Renal cortex interstitium (tissue), 11 donors: ENCODE data around the gene CUL3. TPM values are rescaled to one million over a fixed set of nuclear protein-coding genes. Genes with fewer than 3 reads are reported as not detected.
A peak's percentile ranks its signal among the peaks of the same experiment; 100 is the strongest.
"Not testable (repeated sequence)": the region's sequence is repeated elsewhere in the genome, so short reads cannot be mapped to it uniquely, and the experiment has no call there.

ENCODE experiments used
- DNase-seq, 11 donors: peaks; one replicate each; pipeline ENCODE4 v3.0.0-alpha.2; 2013; ENCODE audit warnings: low read depth in 9 of 11, low spot score in 4 of 11; ENCODE audit errors: extremely low read depth in 1 of 11
- polyA plus RNA-seq, 3 donors: library from polyadenylated mRNA; unstranded; fragments of 120-200 nt; gene quantifications; one replicate each; pipeline ENCODE4 v1.2.1, GENCODE V29; 2013; ENCODE audit not compliant: insufficient read length in 3 of 3

Gene CUL3
- polyA plus RNA-seq, 3 donors: 99.4 to 147 (median 116) TPM

GRCh38 chr2:224517963-224518362, 67.2 kb downstream of the CUL3 start:
- DNase-seq: no peak

GRCh38 chr2:224516393-224516792, 68.8 kb downstream of the CUL3 start:
- not testable (repeated sequence) for DNase-seq

GRCh38 chr2:224513991-224514390, 71.2 kb downstream of the CUL3 start:
- no peak for DNase-seq

- DNase-seq: no peak
Observed at GRCh38 chr2:224507789-224508188, 77.4 kb downstream of the CUL3 start.

- no peak for DNase-seq
Observed at GRCh38 chr2:224506494-224506893, 78.7 kb downstream of the CUL3 start.

- DNase-seq: no peak
Observed at GRCh38 chr2:224498991-224499390, 86.2 kb downstream of the CUL3 start.

- DNase-seq: no peak
Observed at GRCh38 chr2:224492531-224492930, 92.6 kb downstream of the CUL3 start.

- not testable (repeated sequence) for DNase-seq
Observed at GRCh38 chr2:224487940-224488339, 97.2 kb downstream of the CUL3 start.

GRCh38 chr2:224485081-224486014, 99.8 kb downstream of the CUL3 start:
- DNase-seq: peak in 7 of 11 donors; percentile 7 to 33 (median 18)

- DNase-seq: no peak
Observed at GRCh38 chr2:224479826-224480225, 105.3 kb downstream of the CUL3 start.

GRCh38 chr2:224472827-224473226, 112.3 kb downstream of the CUL3 start:
- DNase-seq: no peak

GRCh38 chr2:224472137-224472536, 113.0 kb downstream of the CUL3 start:
- DNase-seq: no peak

- DNase-seq: no peak
Observed at GRCh38 chr2:224469374-224469964, 115.7 kb downstream of the CUL3 start.

GRCh38 chr2:224466304-224466895, 118.8 kb downstream of the CUL3 start:
- no peak for DNase-seq

- DNase-seq: no peak
Observed at GRCh38 chr2:224461391-224461790, 123.8 kb downstream of the CUL3 start.

GRCh38 chr2:224457408-224458096, 127.6 kb downstream of the CUL3 start:
- DNase-seq: no peak

GRCh38 chr2:224453892-224454291, 131.3 kb downstream of the CUL3 start:
- no peak for DNase-seq

- DNase-seq: no peak
Observed at GRCh38 chr2:224449212-224450147, 135.7 kb downstream of the CUL3 start.
